ENCODE measurements around the gene H2AZ2. TPM values are rescaled to one million over a fixed set of nuclear protein-coding genes. Genes with fewer than 3 reads are reported as not detected.

Gene H2AZ2
- total RNA-seq, result 211 and 346 TPM in 2 replicates

DNA sequence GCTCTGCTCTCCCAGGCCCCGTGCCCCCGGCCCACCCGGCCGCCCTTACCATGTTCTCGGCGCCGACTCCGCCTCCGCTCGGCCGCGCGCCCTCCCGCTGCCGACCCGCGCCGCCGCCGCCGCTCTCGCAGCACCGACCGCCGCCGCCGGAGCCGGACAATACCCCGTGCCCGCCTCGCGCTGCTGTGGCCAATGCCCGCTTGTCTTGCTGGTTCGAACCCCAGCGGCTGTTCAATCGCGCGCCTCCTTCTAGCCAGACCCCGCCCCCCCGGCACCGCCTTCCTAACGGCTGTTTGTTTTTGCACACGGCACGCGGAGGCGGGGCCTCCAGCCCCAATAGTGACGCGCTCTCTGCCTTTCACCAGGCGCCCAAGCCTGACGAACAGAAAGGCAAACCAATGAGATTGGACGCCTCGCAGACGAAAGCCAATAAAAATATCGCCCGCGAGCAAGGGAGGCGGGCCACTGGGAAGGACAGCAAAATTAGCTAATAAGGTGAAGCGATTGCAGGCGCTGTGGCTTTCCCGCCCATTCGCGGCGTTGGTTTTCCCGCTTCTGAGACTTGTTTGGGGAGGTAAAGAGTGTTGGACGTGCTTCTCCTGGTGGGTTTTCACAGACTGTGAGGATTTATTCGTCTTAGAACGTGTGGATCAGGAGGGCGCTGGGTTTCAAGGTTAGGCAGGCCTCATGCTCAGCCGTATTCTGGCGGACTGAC, at the start of gene H2AZ2:
Gene H2AZ2, minus strand, starts transcription at position 168 of the 715 bp plus-strand sequence. Its CDS starts 116 bp downstream, at position 52.

DNA sequence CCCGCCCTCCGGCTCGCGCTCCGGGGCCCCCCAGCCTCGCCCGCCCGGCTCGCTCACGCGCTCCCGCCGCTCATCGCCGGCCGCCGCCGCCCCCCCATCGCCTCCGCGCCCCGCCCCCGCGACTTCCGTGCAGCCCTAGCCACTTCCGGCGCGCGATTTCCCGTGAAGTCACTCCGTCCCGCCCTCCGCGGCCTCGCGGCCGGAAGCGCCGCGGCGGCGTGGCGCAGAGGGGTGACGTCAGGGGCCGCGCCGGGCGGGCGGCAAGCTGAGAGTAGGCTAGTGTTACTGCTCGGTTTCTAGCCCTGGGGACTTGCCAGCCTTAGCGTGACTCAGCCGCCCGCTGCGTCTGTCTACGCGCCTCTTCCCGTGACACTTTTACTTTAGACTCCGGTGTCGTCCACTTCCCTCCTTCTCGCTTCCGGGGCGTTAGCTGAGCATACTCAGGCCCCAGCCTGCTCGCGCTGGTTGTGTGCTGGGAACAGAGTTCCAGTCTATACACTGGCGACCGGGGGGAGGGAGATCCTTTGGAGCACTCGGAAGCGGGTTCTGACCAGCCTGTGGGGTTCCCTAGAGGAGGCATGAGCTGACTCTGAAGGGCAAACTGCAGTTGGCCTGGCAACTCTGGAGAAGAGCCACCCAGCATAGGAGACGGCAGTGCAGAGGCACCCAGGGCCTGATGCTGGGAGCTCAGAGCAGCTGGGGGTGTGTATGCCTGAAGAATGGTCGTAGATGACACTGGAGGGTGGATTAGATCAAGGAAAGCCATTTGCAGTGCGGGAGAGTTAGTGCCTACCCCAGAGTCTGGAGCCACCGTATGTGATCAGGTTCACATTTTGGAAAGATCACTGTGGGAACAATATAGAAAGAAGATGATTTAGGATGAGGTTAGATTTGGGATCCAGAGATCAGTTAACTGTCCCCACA, 37.8 kb upstream of the H2AZ2 start, which contains the start of gene PURB:
Gene PURB, minus strand, starts transcription at position 137 of the 924 bp plus-strand sequence. CDS start 182 bp downstream, outside the sequence.

GRCh38 chr7:44796504-44797328, 51.2 kb downstream of the H2AZ2 start, which contains the start of gene PPIA:
TSS of gene PPIA (plus strand) at chr7:44796681. CDS start at chr7:44796725, 44 bp downstream.

Other genes starting within 250 kb of the H2AZ2 start
- 46.4 and 82.2 TPM in 2 replicates for gene OGDH, start 241.5 kb downstream of the H2AZ2 start, total RNA-seq
- 7.8 and 8.8 TPM in 2 replicates for gene ZMIZ2, start 99.2 kb downstream of the H2AZ2 start, total RNA-seq
- gene PPIA, start 51.4 kb downstream of the H2AZ2 start, total RNA-seq, result 3,439 and 4,627 TPM in 2 replicates
- 16.3 and 17.5 TPM in 2 replicates for gene PURB, start 37.4 kb upstream of the H2AZ2 start, total RNA-seq
- 0.15 and 0.32 TPM in 2 replicates for gene MYO1G, start 130.9 kb upstream of the H2AZ2 start, total RNA-seq
- 63.1 and 65.6 TPM in 2 replicates for gene CCM2, start 152.1 kb upstream of the H2AZ2 start, total RNA-seq
- gene NACAD, start 240.9 kb upstream of the H2AZ2 start, total RNA-seq, result under 0.01 and 0.32 TPM in 2 replicates

All from epithelial cell of umbilical artery (primary cell).